ENCODE measurements around the gene ALG14.
A peak's percentile ranks its signal among the peaks of the same experiment; 100 is the strongest.

The ALG14 gene, protein sequence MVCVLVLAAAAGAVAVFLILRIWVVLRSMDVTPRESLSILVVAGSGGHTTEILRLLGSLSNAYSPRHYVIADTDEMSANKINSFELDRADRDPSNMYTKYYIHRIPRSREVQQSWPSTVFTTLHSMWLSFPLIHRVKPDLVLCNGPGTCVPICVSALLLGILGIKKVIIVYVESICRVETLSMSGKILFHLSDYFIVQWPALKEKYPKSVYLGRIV

DNA sequence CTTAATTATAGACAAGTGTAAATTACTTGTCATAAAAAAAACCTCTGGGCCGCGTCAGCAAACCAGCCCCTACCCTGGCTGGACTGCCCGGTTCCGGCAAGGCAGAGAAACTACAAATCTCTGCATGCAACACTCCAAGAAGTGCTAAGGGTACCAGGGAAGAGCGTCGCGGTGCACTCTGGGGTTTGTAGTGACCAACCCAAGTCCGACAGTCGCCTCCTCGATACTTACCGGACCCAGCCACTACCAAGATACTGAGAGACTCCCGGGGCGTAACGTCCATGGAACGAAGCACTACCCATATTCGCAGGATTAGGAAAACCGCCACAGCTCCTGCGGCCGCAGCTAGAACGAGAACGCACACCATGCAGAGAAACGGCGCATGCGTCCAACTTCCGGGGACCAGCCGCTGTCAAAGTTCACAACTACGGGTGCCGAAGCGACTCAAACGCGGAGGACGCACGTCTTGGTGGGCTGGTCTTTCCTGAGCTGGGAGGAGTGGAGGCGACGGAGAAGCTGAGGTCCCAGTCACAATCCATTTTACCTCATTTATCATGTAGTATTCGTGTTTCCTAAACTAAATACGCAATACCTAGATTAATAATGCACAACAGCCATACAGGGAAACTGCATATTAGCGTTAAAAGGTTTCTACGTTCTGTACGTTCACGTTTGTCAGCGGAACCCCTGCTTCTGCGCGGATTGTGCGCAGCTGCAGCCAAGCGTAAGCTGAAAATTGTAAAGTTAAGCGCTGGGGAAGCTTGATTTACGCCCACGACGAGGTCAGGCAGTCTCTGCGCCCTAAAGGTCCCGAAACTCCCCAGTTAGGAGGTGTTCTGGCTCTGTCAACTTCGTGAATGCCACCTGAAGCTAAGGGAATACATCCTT is at the start of gene ALG14:
TSS of gene ALG14 (minus strand) at position 420 of the 888 bp plus-strand sequence. CDS start at position 367, 53 bp downstream.
- peak within 1 kb of the TSS; percentile 77 for H3K4me3 ChIP-seq (replicated peaks; ENCODE audit: low read depth, low read length)
- peak; percentile 97 for DNase-seq (ENCODE audit: low read depth)
- TF ChIP-seq, protein P1, sequence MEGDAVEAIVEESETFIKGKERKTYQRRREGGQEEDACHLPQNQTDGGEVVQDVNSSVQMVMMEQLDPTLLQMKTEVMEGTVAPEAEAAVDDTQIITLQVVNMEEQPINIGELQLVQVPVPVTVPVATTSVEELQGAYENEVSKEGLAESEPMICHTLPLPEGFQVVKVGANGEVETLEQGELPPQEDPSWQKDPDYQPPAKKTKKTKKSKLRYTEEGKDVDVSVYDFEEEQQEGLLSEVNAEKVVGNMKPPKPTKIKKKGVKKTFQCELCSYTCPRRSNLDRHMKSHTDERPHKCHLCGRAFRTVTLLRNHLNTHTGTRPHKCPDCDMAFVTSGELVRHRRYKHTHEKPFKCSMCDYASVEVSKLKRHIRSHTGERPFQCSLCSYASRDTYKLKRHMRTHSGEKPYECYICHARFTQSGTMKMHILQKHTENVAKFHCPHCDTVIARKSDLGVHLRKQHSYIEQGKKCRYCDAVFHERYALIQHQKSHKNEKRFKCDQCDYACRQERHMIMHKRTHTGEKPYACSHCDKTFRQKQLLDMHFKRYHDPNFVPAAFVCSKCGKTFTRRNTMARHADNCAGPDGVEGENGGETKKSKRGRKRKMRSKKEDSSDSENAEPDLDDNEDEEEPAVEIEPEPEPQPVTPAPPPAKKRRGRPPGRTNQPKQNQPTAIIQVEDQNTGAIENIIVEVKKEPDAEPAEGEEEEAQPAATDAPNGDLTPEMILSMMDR (IDR thresholded peaks at IDR 0.05; ENCODE audit: low read length, missing control alignments) = no peak

DNA sequence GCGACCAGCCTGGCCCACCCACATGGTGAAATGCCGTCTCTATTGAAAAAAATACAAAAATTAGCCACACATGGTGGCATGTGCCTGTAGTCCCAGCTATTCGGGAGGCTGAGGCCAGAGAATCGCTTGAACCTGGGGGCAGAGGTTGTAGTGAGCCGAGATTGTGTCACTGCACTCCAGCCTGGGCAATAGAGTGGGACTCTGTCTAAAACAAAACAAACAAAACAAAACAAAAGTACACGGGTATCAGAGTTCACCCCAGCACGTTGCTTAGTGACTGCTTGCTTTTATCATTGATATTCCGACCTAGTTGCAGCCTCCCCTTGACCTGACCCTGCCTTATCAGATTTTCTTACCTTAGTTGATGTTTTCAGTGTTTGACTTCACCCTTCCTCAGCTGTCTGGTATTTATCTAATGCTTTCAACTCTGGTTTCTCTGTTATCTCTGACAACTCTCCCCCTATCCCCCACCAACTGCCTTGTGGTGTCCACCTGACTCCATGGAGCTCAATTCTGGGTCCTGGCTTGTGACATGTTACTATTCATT is 49.5 kb upstream of the ALG14 start:
- DNase-seq (ENCODE audit: low read depth) = no peak
- no peak overlapping the region for H3K4me3 ChIP-seq (replicated peaks; ENCODE audit: low read depth, low read length)
- TF ChIP-seq, protein P1 (IDR thresholded peaks at IDR 0.05; ENCODE audit: low read length, missing control alignments) = no peak

DNA sequence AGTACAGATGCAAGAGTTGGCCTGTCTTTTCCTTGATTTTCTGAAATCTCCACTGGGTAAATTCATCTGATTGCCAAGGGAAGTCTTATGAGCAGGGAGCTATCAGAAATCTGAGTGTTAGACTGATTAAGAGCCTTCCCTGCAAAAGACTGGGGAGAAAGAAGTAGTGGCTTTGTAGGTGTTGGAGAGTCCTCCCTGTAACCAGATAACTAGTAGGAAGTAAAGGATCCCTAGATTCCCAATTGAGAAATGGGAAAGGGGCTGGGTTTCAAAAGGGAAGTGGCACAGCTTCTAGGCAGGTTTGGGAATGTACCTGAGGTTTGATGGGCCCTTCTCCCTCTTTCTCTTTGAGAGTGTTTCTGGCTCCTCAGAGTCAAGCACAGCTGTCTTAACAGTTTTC is 46.5 kb upstream of the ALG14 start:
- no peak overlapping the region for H3K4me3 ChIP-seq (replicated peaks; ENCODE audit: low read depth, low read length)
- TF ChIP-seq, protein P1 (IDR thresholded peaks at IDR 0.05; ENCODE audit: low read length, missing control alignments) = no peak
- no peak for DNase-seq (ENCODE audit: low read depth)

DNA sequence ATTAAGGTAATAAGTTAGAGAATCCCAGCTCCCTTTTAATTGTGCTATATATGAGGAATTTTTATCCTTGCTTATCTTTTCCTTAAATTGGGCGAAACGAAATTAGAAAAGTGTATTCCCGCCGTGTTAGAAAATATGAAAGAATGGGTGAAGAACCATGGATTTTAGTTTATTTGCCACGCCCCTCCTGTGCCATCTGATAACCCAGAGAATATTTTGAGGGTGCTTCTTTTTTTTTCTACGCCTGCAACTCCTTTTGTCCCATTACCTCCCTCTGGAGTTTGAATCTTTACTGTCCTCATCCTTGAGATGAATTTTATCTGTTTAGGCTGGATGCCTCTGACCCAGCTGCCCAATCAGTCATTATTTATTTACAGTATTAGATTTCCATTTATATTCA is 46.0 kb upstream of the ALG14 start:
- H3K4me3 ChIP-seq (replicated peaks; ENCODE audit: low read depth, low read length) = no peak overlapping the region
- TF ChIP-seq, protein P1 (IDR thresholded peaks at IDR 0.05; ENCODE audit: low read length, missing control alignments) = no peak
- DNase-seq (ENCODE audit: low read depth) = no peak

DNA sequence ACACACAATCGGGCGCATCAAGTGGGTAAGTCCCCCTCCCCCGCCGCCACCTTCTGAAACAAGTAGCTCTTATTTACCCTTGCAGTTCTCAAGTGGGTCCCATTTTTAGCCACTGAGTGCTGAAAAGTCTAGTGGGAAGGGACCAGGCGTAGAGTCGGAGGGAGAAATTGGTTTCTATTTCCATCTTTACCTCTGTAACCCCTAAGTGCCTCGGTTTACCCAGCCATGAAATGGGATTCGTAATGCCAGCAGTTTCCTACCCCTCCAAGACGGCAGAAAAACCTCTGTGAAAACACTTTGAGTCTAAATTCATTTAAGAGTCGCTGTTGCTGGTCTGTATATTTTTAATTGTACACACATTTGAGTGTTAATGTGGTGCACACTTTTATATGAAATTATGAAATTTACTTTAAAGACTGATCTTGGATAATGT is 45.3 kb upstream of the ALG14 start:
- DNase-seq (ENCODE audit: low read depth) = no peak
- peak overlapping the region; percentile 56 for H3K4me3 ChIP-seq (replicated peaks; ENCODE audit: low read depth, low read length)
- TF ChIP-seq, protein P1 (IDR thresholded peaks at IDR 0.05; ENCODE audit: low read length, missing control alignments) = no peak

DNA sequence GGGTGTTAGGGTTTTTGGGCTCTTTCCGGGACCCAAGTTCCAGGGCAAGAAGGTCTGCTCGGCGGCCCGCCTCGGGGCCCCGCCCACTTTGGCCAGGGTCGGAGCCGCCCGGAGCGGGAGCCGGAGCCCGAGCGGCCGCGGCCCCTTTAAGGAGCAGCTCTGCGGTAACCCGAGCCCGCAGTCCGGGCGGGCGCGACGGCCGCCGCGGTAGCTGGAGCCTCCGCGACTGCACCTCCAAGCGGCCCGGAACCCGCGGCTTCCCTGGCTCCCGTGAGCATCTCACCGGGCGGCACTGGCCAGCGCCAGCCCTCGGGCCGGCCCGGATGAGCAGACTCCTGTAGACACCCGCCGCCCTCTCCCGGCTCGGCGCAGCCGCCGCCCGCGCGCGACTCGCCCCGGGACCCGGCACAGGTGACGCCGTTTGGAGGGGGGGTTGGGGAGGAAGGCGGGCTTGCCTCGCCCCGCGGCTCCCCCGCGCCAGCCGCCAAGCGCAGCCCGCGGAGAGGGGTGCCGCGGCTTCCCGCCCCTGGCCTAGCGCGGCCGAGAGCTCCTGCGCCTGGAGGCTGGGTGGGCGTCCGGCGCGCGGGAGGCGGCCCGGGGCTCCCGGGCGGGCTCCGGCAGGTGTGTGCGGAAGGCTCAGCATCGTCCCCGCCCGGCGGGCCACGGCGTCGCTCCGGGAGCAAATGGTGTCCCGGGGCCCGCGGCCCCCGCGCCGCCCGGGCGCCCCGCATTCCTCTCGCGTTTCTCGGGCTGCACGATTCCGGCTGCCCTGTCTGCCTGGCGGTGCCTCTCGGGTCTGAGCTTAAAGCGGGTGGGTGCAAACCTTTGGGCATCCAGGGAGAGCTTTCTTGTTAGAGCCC is 44.7 kb upstream of the ALG14 start, which contains the start of gene TLCD4:
TSS of gene TLCD4 (plus strand) at position 149 of the 860 bp plus-strand sequence. CDS start 26,547 bp downstream, outside the sequence.
- DNase-seq (ENCODE audit: low read depth) = peak; percentile 14
- TF ChIP-seq, protein P1 (IDR thresholded peaks at IDR 0.05; ENCODE audit: low read length, missing control alignments) = no peak

More for the DNA sequence above, 44.7 kb upstream of the ALG14 start, which contains the start of gene TLCD4:
- peak within 1 kb of the TSS; percentile 56 for H3K4me3 ChIP-seq (replicated peaks; ENCODE audit: low read depth, low read length)

Measured in fibroblast of pulmonary artery (primary cell).